Ishikawa (cell line): ENCODE results near the gene XKR3.

Source experiments
- CEBPB ChIP-seq: IDR thresholded peaks from 2 replicates; pipeline ENCODE4 v1.6.1; 2012
- CREB1 ChIP-seq: IDR thresholded peaks from 2 replicates; pipeline ENCODE4 v1.6.1; 2012; ENCODE audit warnings: low read depth
- EGR1 ChIP-seq: IDR thresholded peaks from 2 replicates; pipeline ENCODE4 v1.6.1; 2012
- EP300 ChIP-seq: IDR thresholded peaks from 2 replicates; pipeline ENCODE4 v1.6.1; 2012; ENCODE audit warnings: borderline replicate concordance
- FOXM1 ChIP-seq: IDR thresholded peaks from 2 replicates; pipeline ENCODE4 v1.6.1; 2012; ENCODE audit warnings: low read depth, borderline replicate concordance
- NFIC ChIP-seq: IDR thresholded peaks from 2 replicates; pipeline ENCODE4 v1.6.1; 2012
- RAD21 ChIP-seq: IDR thresholded peaks from 2 replicates; pipeline ENCODE4 v1.6.1; 2012; ENCODE audit warnings: low read depth
- TAF1 ChIP-seq: IDR thresholded peaks from 2 replicates; pipeline ENCODE4 v1.6.1; 2012; ENCODE audit warnings: low read depth, mild to moderate bottlenecking
- TCF12 ChIP-seq: IDR thresholded peaks from 2 replicates; pipeline ENCODE4 v1.6.1; 2012; ENCODE audit warnings: low read depth
- TEAD4 ChIP-seq: IDR thresholded peaks from 2 replicates; pipeline ENCODE4 v1.6.1; 2012
- YY1 ChIP-seq: IDR thresholded peaks from 2 replicates; pipeline ENCODE4 v1.6.1; 2012; ENCODE audit warnings: low read depth
- ZBTB7A ChIP-seq: IDR thresholded peaks from 2 replicates; pipeline ENCODE4 v1.6.1; 2012; ENCODE audit warnings: low read depth
- TF ChIP-seq, protein P1 (sequence below): IDR thresholded peaks from 2 replicates; pipeline ENCODE4 v1.6.1; 2012; ENCODE audit warnings: low read depth, mild to moderate bottlenecking
- TF ChIP-seq, protein P2 (sequence below): IDR thresholded peaks from 2 replicates; pipeline ENCODE4 v1.6.1; 2012
- TF ChIP-seq, protein P3 (sequence below): IDR thresholded peaks from 2 replicates; pipeline ENCODE4 v1.6.1; 2012

The XKR3 gene

GRCh38 chr22:16793831-16794230 is 31.4 kb downstream of the XKR3 start:
- TF ChIP-seq CREB1: no peak
- TF ChIP-seq TAF1: no peak
- TF ChIP-seq, protein P1, sequence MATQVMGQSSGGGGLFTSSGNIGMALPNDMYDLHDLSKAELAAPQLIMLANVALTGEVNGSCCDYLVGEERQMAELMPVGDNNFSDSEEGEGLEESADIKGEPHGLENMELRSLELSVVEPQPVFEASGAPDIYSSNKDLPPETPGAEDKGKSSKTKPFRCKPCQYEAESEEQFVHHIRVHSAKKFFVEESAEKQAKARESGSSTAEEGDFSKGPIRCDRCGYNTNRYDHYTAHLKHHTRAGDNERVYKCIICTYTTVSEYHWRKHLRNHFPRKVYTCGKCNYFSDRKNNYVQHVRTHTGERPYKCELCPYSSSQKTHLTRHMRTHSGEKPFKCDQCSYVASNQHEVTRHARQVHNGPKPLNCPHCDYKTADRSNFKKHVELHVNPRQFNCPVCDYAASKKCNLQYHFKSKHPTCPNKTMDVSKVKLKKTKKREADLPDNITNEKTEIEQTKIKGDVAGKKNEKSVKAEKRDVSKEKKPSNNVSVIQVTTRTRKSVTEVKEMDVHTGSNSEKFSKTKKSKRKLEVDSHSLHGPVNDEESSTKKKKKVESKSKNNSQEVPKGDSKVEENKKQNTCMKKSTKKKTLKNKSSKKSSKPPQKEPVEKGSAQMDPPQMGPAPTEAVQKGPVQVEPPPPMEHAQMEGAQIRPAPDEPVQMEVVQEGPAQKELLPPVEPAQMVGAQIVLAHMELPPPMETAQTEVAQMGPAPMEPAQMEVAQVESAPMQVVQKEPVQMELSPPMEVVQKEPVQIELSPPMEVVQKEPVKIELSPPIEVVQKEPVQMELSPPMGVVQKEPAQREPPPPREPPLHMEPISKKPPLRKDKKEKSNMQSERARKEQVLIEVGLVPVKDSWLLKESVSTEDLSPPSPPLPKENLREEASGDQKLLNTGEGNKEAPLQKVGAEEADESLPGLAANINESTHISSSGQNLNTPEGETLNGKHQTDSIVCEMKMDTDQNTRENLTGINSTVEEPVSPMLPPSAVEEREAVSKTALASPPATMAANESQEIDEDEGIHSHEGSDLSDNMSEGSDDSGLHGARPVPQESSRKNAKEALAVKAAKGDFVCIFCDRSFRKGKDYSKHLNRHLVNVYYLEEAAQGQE: no peak
- TF ChIP-seq, protein P2, sequence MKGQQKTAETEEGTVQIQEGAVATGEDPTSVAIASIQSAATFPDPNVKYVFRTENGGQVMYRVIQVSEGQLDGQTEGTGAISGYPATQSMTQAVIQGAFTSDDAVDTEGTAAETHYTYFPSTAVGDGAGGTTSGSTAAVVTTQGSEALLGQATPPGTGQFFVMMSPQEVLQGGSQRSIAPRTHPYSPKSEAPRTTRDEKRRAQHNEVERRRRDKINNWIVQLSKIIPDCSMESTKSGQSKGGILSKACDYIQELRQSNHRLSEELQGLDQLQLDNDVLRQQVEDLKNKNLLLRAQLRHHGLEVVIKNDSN: no peak
- TF ChIP-seq, protein P3, sequence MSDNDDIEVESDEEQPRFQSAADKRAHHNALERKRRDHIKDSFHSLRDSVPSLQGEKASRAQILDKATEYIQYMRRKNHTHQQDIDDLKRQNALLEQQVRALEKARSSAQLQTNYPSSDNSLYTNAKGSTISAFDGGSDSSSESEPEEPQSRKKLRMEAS: no peak
- TF ChIP-seq RAD21: no peak
- no peak for TF ChIP-seq NFIC
- TF ChIP-seq EP300: no peak
- no peak for TF ChIP-seq TEAD4
- TF ChIP-seq TCF12: no peak
- no peak for TF ChIP-seq EGR1
- TF ChIP-seq CEBPB: no peak

GRCh38 chr22:16789860-16790493 is 35.2 kb downstream of the XKR3 start:
- TF ChIP-seq ZBTB7A: no peak
- no peak for TF ChIP-seq EGR1
- no peak for TF ChIP-seq EP300
- no peak for TF ChIP-seq TAF1
- TF ChIP-seq FOXM1: no peak
- no peak for TF ChIP-seq TEAD4
- no peak for TF ChIP-seq CEBPB
- no peak for TF ChIP-seq RAD21
- TF ChIP-seq TCF12: no peak
- TF ChIP-seq CREB1: no peak
- no peak for TF ChIP-seq YY1
- no peak for TF ChIP-seq NFIC

DNA sequence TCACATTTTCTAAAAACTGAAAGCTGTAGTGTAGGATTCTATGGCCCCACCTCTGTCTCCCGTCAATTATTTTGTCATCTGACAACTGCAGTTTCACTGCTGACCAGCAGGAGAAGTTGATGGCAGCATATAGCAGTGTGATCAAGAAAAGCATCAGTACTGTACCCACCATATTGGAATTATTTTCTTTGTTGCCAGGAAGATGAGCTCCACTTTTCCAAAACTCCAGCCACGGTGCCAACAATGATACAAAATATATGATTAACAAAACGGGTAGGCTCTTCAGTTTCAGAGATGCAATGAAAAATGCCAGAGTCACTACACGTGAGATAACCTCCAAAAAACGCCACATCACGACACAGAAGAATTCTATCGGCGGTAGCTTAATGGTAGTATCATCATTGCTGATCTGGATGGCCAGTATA is 41.3 kb downstream of the XKR3 start:
- TF ChIP-seq, protein P2: no peak
- TF ChIP-seq TCF12: no peak
- no peak for TF ChIP-seq YY1
- no peak for TF ChIP-seq EP300
- TF ChIP-seq EGR1: no peak
- no peak for TF ChIP-seq RAD21
- no peak for TF ChIP-seq TEAD4
- TF ChIP-seq, protein P1: no peak
- TF ChIP-seq CREB1: no peak
- TF ChIP-seq FOXM1: no peak
- TF ChIP-seq CEBPB: no peak
- no peak for TF ChIP-seq TAF1
- no peak for TF ChIP-seq NFIC
- TF ChIP-seq, protein P3: no peak

DNA sequence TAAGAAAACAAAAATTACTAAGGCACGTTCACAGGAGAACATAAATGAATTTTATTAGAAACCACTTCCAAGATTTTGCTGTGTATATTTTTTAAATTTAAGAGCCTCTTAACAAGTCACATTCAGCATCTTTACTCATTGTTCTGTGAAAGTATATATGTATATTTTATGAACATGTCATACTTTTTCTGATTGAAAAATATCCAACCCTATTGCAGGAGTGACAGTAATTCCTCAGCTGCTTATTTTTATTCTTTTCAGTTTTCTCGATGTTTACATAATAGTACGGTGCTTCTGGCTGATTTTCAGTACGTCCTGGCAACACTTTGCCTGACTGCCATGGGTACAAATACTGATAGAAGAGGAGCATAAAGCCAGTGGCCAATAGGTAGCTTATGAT is 41.8 kb downstream of the XKR3 start:
- TF ChIP-seq NFIC (no peak), RAD21 (no peak), EP300 (no peak), CEBPB (no peak), TCF12 (no peak), YY1 (no peak), FOXM1 (no peak), TAF1 (no peak), EGR1 (no peak), TEAD4 (no peak)
- TF ChIP-seq, protein P2: no peak

DNA sequence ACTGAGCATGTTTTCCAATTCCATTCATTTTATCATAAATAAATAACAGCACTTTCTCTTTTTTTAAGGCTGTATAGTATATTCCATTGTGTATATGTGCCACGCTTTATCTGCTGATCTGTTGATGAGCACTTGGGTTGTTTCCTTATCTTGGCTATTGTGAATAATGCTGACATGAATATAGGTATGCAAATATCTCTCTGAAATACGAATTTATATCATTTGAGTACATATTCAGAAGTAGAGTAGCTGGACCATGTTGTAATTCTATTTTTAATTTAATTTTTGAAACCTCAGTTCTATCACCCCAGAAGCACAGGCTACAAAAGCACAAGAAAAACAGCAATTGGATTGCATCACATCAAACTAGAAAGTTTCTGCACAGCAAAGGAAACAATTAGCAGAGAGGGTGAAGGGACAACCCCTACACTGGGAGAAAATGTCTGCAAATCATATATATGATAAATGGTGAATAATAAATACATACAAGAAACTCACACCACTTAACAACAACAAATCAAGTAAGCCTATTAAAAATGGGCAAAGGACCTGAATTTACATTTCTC is 43.4 kb downstream of the XKR3 start:
- TF ChIP-seq NFIC (no peak), ZBTB7A (no peak), TCF12 (no peak), CEBPB (no peak), CREB1 (no peak), YY1 (no peak), RAD21 (no peak), EGR1 (no peak), FOXM1 (no peak), TAF1 (no peak)
- TF ChIP-seq, protein P1: no peak
- TF ChIP-seq, protein P2: no peak
- TF ChIP-seq, protein P3: no peak
